H9 (cell line): ENCODE data around the gene NOP16. TPM values are rescaled to one million over a fixed set of nuclear protein-coding genes. Genes with fewer than 3 reads are reported as not detected.
A peak's percentile ranks its signal among the peaks of the same experiment; 100 is the strongest.

Experiments used
- DNase-seq: peaks from one replicate; pipeline ENCODE4 v3.0.0-alpha.2; 2017
- H2AFZ ChIP-seq: one replicate; pipeline ENCODE4 v1.6.1; 2013; ENCODE audit warnings: mild to moderate bottlenecking, low read length, control low read depth, moderate library complexity
- H2AK5ac ChIP-seq: 2 replicates; pipeline ENCODE4 v1.6.1; 2013; ENCODE audit warnings: low read length, control low read depth, mixed read lengths; ENCODE audit not compliant: insufficient read length
- H2BK120ac ChIP-seq: one replicate; pipeline ENCODE4 v1.6.1; 2013; ENCODE audit warnings: low read depth, mild to moderate bottlenecking, low read length, control low read depth, inconsistent platforms; ENCODE audit not compliant: poor library complexity, severe bottlenecking
- H2BK12ac ChIP-seq: 2 replicates; pipeline ENCODE4 v1.6.1; 2013; ENCODE audit warnings: low read length, control low read depth, mixed read lengths, low read depth; ENCODE audit not compliant: insufficient read length
- H2BK15ac ChIP-seq: 2 replicates; pipeline ENCODE4 v1.6.1; 2013; ENCODE audit warnings: low read depth, low read length, control low read depth
- H2BK20ac ChIP-seq: one replicate; pipeline ENCODE4 v1.6.1; 2013; ENCODE audit warnings: low read depth, mild to moderate bottlenecking, low read length, control low read depth, inconsistent platforms; ENCODE audit not compliant: poor library complexity, severe bottlenecking
- H2BK5ac ChIP-seq: 2 replicates; pipeline ENCODE4 v1.6.1; 2013; ENCODE audit warnings: low read length, control low read depth, mixed read lengths; ENCODE audit not compliant: insufficient read length
- H3K14ac ChIP-seq: 2 replicates; pipeline ENCODE4 v1.6.1; 2013; ENCODE audit warnings: low read length, control low read depth; ENCODE audit not compliant: insufficient read depth
- H3K18ac ChIP-seq: 2 replicates; pipeline ENCODE4 v1.6.1; 2013; ENCODE audit warnings: low read depth, mild to moderate bottlenecking, mixed read lengths, low read length, control low read depth; ENCODE audit not compliant: insufficient read length
- H3K23ac ChIP-seq: 2 replicates; pipeline ENCODE4 v1.6.1; 2013; ENCODE audit warnings: low read length, control low read depth, mixed read lengths, low read depth; ENCODE audit not compliant: insufficient read length
- H3K23me2 ChIP-seq: 2 replicates; pipeline ENCODE4 v1.6.1; 2013; ENCODE audit warnings: low read depth, mild to moderate bottlenecking, mixed read lengths, low read length, control low read depth; ENCODE audit not compliant: insufficient read length, poor library complexity, severe bottlenecking
- H3K27ac ChIP-seq: 2 replicates; pipeline ENCODE4 v1.5.1; 2013; ENCODE audit warnings: low read length, control low read depth, mixed read lengths, low read depth; ENCODE audit not compliant: insufficient read length
- H3K27me3 ChIP-seq: 2 replicates; pipeline ENCODE4 v1.6.1; 2013; ENCODE audit warnings: low read length, control low read depth, inconsistent platforms; ENCODE audit not compliant: insufficient read depth
- H3K4ac ChIP-seq: 2 replicates; pipeline ENCODE4 v1.6.1; 2013; ENCODE audit warnings: low read depth, mild to moderate bottlenecking, control low read depth, inconsistent platforms, low read length, moderate library complexity
- H3K4me1 ChIP-seq: 2 replicates; pipeline ENCODE4 v1.6.1; 2013; ENCODE audit warnings: low read length, control low read depth, inconsistent platforms; ENCODE audit not compliant: insufficient read depth
- H3K4me2 ChIP-seq: 2 replicates; pipeline ENCODE4 v1.6.1; 2013; ENCODE audit warnings: low read length, control low read depth, mixed read lengths; ENCODE audit not compliant: insufficient read length, insufficient read depth
- H3K56ac ChIP-seq: 2 replicates; pipeline ENCODE4 v1.6.1; 2013; ENCODE audit warnings: low read depth, mild to moderate bottlenecking, mixed read lengths, low read length, control low read depth; ENCODE audit not compliant: insufficient read length
- H3K79me1 ChIP-seq: 2 replicates; pipeline ENCODE4 v1.6.1; 2013; ENCODE audit warnings: low read depth, mild to moderate bottlenecking, moderate library complexity, low read length, control low read depth, inconsistent platforms; ENCODE audit not compliant: insufficient read depth, poor library complexity, severe bottlenecking
- H3K79me2 ChIP-seq: 2 replicates; pipeline ENCODE4 v1.6.1; 2013; ENCODE audit warnings: low read length, control low read depth, inconsistent platforms; ENCODE audit not compliant: insufficient read depth
- H3K9ac ChIP-seq: 2 replicates; pipeline ENCODE4 v1.6.1; 2013; ENCODE audit warnings: low read length, control low read depth, mixed read lengths; ENCODE audit not compliant: insufficient read length; ENCODE audit errors: extremely low read depth
- H3K9me3 ChIP-seq: one replicate; pipeline ENCODE4 v1.6.1; 2013; ENCODE audit warnings: low read depth, low read length, inconsistent platforms; ENCODE audit not compliant: control insufficient read depth
- H3T11ph ChIP-seq: one replicate; pipeline ENCODE4 v1.6.1; 2013; ENCODE audit warnings: mild to moderate bottlenecking, low read length, control low read depth, inconsistent platforms
- H4K20me1 ChIP-seq: one replicate; pipeline ENCODE4 v1.6.1; 2013; ENCODE audit not compliant: control insufficient read depth, insufficient read length, insufficient read depth
- H4K5ac ChIP-seq: 2 replicates; pipeline ENCODE4 v1.6.1; 2013; ENCODE audit warnings: low read depth, mild to moderate bottlenecking, mixed read lengths, low read length, control low read depth; ENCODE audit not compliant: insufficient read length
- H4K8ac ChIP-seq: replicated peaks from 2 replicates; pipeline ENCODE4 v1.6.1; 2013; ENCODE audit warnings: low read length, control low read depth, mixed read lengths, low read depth; ENCODE audit not compliant: insufficient read length
- H4K91ac ChIP-seq: 2 replicates; pipeline ENCODE4 v1.6.1; 2013; ENCODE audit warnings: low read depth, mild to moderate bottlenecking, moderate library complexity, mixed read lengths, low read length, control low read depth; ENCODE audit not compliant: insufficient read length
- H3K27ac Mint-ChIP-seq, 3 experiments: 2 replicates in 2 of 3; 3 replicates in 1 of 3; pipeline ENCODE4 v1.8.0; 2020 to 2021; ENCODE audit warnings: mixed read lengths in 3 of 3, mild to moderate bottlenecking in 1 of 3, moderate library complexity in 1 of 3
- H3K27me3 Mint-ChIP-seq: 2 replicates; pipeline ENCODE4 v1.8.0; 2021; ENCODE audit warnings: low read depth, mild to moderate bottlenecking, moderate library complexity, mixed read lengths
- H3K36me3 Mint-ChIP-seq, 3 experiments: 2 replicates in 2 of 3; 3 replicates in 1 of 3; pipeline ENCODE4 v1.8.0; 2020 to 2021; ENCODE audit warnings: low read depth in 3 of 3, mixed read lengths in 3 of 3; ENCODE audit not compliant: insufficient read depth in 1 of 3
- H3K4me1 Mint-ChIP-seq, 2 experiments: 2 replicates each; pipeline ENCODE4 v1.8.0; 2020; ENCODE audit warnings: mixed read lengths in 2 of 2
- H3K4me3 Mint-ChIP-seq, 2 experiments: 2 replicates in 1 of 2; 3 replicates in 1 of 2; pipeline ENCODE4 v1.8.0; 2020 to 2021; ENCODE audit warnings: mild to moderate bottlenecking in 2 of 2, mixed read lengths in 2 of 2, moderate library complexity in 1 of 2
- H3K9me3 Mint-ChIP-seq, 2 experiments: 2 replicates in 1 of 2; 3 replicates in 1 of 2; pipeline ENCODE4 v1.8.0; 2020; ENCODE audit warnings: mild to moderate bottlenecking in 2 of 2, mixed read lengths in 2 of 2, moderate library complexity in 1 of 2
- CTCF ChIP-seq: fragments of 200-600 bp; sonication (generic); conservative IDR thresholded peaks from 3 replicates; pipeline ENCODE4 v1.8.0; 2021; ENCODE audit warnings: antibody characterized with exemption, mild to moderate bottlenecking
- WGBS: extraction: QIAGEN DNeasy Blood & Tissue Kit; methylation state at CpG from one replicate; pipeline ENCODE4 v1.1.7; 2013; ENCODE audit warnings: missing lambda C conversion rate, low lambda C conversion rate, mixed read lengths; ENCODE audit not compliant: insufficient read length; ENCODE audit errors: extremely low coverage; 5-methylcytosine and 5-hydroxymethylcytosine counted together
- total RNA-seq: library from RNA; stranded (reverse); gene quantifications from 2 replicates; pipeline ENCODE4 v1.2.1, GENCODE V29; 2021

The NOP16 gene
- total RNA-seq, 1 experiment from 2014 or later, result 114 TPM

- H3K27me3 Mint-ChIP-seq, result no peaks in the 10 kb centered on the region
- no peak overlapping the region for H3K14ac ChIP-seq
- peaks cover 38 to 83% (median 69%) of the 10 kb centered on the region in 3 experiments for H3K36me3 Mint-ChIP-seq
- H3K23ac ChIP-seq, result no peak overlapping the region
- DNase-seq, result no peak
- peak overlapping the region in 1 of 3 experiments; percentile 76; a peak in 1 of 7 replicates for H3K27ac Mint-ChIP-seq
- H3K18ac ChIP-seq, result no peak overlapping the region
- H2BK5ac ChIP-seq, result no peak overlapping the region
- H3K4me1 ChIP-seq, result no peaks in the 10 kb centered on the region; the same call in 1 of the 2 replicates
- no peak overlapping the region for H3T11ph ChIP-seq
- H2BK12ac ChIP-seq, result no peak overlapping the region
- H3K27me3 ChIP-seq, result no peaks in the 10 kb centered on the region
- no peak overlapping the region for H3K27ac ChIP-seq
- H2BK20ac ChIP-seq, result no peak overlapping the region
- no peak overlapping the region for H2BK120ac ChIP-seq
- H4K8ac ChIP-seq, result no peak overlapping the region
- no peak for TF ChIP-seq CTCF
- H3K9me3 ChIP-seq, result no peaks in the 10 kb centered on the region
- H4K20me1 ChIP-seq, result no peaks in the 10 kb centered on the region
- no peak overlapping the region for H3K4ac ChIP-seq
- H3K4me3 Mint-ChIP-seq, result no peak overlapping the region
- peaks cover 8% of the 10 kb centered on the region; the same call in 1 of the 2 replicates for H3K79me2 ChIP-seq
- no peak overlapping the region for H3K9ac ChIP-seq
- H2BK15ac ChIP-seq, result no peak overlapping the region
- H4K91ac ChIP-seq, result no peak overlapping the region
- H3K4me1 Mint-ChIP-seq, result peaks cover 6 to 10% of the 10 kb centered on the region in 2 experiments
- no peak overlapping the region for H4K5ac ChIP-seq
- H3K4me2 ChIP-seq, result no peak overlapping the region
- H2AK5ac ChIP-seq, result no peak overlapping the region
- H3K79me1 ChIP-seq, result no peaks in the 10 kb centered on the region
- no peak overlapping the region for H3K56ac ChIP-seq
- H2AFZ ChIP-seq, result no peak overlapping the region
- WGBS, result no CpG with 5 or more reads among the region's 3 CpGs
- peaks cover 2% of the 10 kb centered on the region for H3K23me2 ChIP-seq
- no peaks in the 10 kb centered on the region for H3K9me3 Mint-ChIP-seq
These were observed 32.2 kb downstream of the NOP16 start for GRCh38 chr5:176356179-176356566.
